NCI-H460 (cell line): Measurements from ENCODE around the gene C16orf54. TPM values are rescaled to one million over a fixed set of nuclear protein-coding genes. Genes with fewer than 3 reads are reported as not detected.
"Not testable (repeated sequence)": the region's sequence is repeated elsewhere in the genome, so short reads cannot be mapped to it uniquely, and the experiment has no call there.

Experiments
- DNase-seq: peaks from one replicate; pipeline ENCODE4 v3.0.0-alpha.2; 2016; ENCODE audit warnings: low read depth; ENCODE audit errors: extremely low read depth
- total RNA-seq: library from RNA; depleted of rRNA; stranded (reverse); fragments of >200 nt; shearing (Covaris generic); gene quantifications from 2 replicates; pipeline ENCODE4 v1.2.3, GENCODE V29; 2014

Gene C16orf54
- total RNA-seq, 1 experiment from 2014 or later, result not detected

DNA sequence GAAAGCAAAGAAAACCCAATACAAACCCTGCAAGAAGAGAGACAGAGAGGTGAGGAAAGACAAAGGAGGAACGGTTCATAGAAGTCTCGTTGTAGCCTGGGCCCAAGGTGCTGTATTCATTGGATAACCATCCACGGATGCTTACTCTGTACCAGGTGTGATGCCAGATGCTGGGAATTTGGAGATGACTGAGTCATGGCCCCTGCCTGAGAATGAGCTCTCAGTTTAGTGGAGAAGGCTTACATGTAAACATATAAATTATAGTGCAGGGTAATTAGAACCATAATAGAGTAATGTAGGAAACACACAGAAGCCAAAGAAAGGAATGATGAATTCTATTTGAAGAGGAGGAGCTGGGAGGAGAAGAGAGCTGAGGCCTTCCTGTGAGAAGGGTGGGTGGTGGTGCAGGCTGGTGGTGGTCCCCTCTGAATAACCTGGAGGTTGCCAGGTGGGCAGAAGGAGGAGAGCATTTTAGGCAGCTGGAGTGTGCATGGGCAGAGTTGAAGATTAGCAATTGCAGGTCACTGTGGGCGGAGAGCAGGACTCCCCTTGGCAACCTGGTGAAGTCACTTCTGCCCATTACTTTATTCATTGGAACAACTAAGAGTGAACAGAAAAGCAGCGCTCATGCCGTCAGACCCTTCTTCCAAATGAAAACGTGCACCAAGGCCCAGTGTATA is 24.6 kb upstream of the C16orf54 start:
- DNase-seq, result no peak

DNA sequence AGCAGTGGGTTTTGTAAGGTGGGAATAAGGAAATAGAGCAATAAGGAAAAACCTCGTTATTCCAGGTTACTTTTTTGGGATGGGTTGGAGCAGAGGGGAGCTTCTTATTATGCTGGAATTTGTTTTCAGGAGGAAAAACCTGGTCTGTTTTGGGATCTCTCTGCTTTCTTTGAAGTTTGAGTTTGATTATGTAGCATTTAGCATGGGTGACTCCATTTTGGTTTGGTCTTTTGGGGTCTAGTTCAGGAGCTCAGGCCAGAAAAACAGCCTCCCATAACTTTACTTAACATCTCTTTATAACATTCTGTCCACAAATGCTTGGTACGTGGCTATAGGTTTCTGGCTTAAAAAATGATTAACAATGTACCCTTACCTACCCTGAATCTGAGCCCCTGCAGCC is 23.7 kb upstream of the C16orf54 start:
- DNase-seq, result no peak

DNA sequence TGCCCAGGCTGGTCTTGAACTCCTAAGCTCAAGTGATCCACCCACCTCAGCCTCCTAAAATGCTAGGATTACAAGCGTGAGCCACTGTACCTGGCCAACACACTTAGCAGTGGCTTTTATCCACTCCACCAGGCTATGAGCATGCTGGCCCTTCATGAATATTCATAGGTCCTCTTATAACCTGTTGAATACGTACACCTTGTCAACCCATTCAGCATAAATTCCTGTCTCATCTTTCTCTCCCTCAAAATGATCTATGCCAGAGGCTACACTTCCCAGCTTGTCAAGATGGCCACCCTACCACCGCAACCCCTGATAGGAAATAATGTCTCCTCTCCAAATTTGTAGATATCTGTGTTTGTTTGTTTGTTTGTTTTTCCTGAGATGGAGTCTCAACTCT is 21.3 kb upstream of the C16orf54 start:
- DNase-seq, result no peak

DNA sequence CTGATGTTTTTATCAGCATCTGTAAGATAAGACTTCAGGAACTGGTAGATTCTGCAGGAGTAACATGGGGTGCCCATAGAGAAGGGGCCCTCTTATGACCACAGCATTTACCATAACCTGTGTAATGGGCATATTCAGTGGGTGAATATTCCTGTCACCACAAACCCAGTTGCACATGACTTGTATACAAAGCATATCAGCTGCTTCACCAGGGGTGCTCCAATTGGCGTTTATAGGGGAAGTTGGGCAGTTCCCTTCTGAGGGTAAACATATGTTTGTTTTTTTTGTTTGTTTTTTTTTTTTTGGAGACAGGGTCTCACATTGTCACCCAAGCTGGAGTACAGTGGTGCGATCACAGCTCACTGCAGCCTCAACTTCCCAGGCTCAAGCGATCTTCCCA is 20.8 kb upstream of the C16orf54 start:
- no peak for DNase-seq

DNA sequence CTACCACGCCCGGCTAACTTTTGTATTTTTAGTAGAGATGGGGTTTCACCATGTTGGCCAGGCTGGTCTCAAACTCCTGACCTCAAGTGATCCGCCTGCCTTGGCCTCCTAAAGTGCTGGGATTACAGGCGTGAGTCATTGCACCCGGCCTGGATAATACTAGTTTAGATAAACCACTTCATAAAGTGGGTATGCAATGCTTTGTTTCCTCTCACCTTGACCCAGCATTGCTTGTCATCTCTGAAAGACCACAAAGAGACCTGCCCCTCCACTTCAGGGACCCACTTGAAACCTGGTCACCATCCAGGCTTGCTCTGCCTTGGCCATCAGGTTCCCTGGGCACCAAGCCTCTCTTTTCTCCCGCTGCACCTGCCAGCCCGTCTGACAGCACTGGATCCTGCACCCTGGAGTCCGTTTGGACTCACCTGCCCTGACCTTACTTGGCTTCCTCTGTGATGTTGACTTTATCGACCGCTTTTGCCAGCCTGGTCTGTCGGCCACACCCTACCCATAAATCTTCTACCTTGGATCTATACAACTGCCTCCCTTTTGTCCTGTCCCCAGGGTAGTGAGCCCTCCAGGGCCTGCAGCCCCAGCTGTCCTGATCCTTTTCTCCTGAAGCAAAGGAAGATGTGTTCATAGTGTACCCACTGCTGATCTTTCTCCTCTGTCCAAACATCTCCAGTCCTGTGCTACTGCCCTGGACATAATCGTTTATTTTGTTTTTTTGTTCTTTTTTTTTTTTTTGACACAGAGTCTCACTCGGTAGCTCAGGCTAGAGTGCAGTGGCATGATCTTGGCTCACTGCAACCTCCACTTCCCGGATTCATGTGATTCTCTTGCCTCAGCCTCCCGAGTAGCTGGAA is 19.6 kb upstream of the C16orf54 start:
- DNase-seq, result no peak

DNA sequence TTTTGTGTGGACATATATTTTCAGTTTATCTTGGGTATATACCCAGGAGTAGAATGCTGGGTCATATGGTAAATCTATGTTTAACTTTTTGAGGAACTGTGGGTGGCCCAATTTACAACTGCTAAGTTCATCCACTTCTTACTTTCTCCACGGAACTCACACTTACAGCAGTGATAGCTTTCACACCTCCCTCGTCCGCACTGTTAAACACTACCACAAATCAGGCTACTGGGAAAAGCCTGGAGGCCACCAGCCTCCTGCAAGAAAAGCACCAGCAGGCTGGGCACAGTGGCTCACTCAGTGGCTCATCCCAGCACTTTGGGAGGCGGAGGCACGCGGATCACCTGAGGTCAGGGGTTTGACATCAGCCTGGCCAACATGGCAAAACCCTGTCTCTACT is 17.5 kb upstream of the C16orf54 start:
- DNase-seq, result no peak

DNA sequence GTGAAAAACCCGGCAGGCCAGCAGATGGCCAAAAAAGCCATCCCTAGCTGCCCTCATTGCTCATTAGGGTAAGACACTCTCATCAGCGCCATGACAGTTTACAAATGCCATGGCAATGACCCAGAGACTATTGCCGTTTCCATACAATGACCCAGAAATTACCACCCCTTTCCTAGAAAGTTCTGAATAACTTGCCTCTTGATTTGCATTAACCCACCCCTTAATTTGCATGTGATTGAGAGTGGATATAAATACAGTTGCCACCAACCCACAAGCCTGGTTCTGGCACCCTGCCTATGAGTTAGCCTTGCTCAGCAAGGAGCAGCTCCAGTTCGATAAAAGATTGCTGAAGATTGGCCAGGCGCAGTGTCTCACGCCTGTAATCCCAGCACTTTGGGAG is 16.1 kb upstream of the C16orf54 start:
- DNase-seq, result no peak

DNA sequence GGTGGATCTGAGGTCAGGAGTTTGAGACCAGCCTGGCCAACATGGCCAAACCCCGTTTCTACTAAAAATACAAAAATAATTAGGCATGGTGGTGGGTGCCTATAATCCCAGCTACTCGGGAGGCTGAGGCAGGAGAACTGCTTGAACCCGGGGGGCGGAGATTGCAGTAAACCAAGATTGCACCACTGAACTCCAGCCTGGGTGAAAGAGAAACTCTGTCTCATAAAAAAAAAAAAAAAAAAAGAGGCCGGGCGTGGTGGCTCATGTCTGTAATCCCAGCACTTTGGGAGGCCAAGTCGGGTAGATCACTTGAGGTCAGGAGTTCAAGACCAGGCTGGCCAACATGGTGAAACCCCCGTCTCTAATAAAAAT is 15.5 kb upstream of the C16orf54 start:
- not testable (repeated sequence) for DNase-seq

DNA sequence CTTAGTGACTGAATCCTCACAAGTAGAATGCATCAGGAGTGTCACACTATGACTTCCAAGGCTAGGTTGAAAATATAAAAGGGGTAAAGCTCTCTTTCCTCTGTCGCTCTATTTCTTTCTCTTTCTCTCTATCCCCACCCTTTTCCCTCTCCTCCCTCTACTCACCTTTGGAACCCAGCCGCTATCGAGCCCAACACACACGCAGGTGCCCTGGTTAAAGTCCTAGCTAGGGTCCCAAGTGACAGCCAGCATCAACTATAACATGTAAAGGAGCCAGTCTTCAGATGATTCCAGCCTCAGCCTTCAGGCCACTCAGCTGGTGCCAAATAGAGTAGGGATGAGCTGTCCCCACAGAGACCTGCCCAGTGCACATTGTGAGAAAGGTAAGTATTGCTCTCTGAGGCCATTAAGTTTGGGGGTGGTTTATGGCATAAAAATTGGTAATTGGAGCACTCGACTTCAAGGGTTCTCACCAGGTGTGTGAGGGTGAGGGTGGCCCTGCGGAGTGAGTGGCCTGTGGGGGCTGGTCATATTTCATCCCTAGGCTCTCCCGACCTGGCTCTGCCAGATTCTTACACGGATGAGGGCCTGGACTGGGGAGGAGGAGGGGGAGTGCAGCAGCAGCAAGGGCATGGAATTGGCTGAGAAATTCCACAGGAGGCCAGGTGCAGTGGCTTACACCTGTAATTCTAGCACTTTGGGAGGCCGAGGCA is 14.9 kb upstream of the C16orf54 start:
- DNase-seq, result no peak

DNA sequence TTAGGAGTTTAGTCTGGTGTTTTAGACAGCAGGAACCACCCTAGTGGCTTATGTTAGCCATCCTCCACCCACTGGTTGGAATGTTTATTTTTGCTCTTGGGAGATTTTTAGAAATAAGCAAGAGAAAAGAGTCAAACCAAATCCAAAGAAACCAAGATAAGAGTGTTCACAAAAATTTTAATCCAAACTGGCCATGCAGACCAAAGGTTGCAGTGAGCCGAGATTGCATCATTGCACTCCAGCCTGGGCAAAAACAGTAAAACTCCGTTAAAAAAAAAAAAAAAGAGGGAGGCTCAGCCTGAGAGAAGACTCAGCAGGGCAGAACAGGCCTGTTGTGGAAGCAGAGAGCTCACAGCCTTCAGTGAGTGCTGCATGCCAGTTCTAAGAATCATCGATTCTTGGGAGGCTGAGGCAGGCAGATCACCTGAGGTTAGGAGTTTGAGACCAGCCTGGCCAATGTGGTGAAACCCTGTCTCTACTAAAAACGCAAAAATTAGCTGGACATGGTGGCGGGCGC is 12.2 kb upstream of the C16orf54 start:
- no peak for DNase-seq

DNA sequence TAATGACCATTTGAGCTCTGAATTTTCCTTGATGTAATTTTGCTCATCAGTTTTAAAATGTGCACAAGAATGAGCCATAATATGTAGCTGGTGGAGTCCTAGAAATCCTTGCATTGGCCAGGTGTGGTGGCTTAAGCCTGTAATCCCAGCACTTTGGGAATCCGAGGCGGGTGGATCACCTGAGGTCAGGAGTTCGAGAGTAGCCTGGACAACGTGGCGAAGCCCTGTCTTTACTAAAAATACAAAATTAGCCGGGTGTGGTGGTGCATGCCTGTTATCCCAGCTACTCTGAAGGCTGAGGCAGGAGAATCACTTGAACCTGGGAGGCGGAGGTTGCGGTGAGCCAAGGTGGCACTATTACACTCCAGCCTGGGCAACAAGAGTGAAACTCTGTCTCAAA is 11.3 kb upstream of the C16orf54 start:
- DNase-seq, result not testable (repeated sequence)

DNA sequence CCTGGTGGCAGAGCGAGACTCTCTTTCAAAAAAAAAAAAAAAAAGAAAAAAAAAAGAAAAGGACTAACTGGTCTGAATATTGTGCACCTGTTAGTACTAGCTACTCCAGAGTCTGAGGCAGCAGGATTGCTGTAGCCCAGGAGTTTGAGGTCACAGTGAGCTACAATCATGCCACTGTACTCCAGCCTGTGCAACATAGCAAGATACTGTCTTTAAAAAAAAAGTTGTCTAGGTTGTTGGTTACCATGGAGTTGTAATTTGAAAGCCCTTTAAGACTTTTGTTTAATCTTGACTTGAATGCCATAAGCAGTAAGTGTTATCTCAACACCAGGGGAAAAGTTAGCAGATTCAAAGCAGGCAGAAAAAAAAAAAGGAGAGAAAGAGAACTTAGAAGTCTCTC is 10.9 kb upstream of the C16orf54 start:
- no peak for DNase-seq

DNA sequence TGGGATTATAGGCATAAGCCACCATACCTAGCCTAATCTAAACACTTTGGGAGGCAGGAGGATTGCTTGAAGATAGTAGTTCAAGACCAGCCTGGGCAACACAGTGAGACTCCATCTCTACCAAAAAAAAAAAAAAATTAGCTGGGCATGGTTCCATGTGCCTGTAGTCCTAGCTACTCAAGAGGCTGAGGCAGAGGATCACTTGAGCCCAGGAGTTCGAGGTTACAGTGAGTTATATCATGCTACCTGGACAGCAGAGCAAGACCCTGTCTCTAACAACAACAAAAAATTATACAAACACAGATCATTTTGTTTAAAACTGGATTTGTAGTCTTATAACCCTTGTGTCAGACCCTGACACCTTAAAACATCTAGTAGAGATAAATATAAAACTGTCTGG is 7.7 kb upstream of the C16orf54 start:
- DNase-seq, result no peak

DNA sequence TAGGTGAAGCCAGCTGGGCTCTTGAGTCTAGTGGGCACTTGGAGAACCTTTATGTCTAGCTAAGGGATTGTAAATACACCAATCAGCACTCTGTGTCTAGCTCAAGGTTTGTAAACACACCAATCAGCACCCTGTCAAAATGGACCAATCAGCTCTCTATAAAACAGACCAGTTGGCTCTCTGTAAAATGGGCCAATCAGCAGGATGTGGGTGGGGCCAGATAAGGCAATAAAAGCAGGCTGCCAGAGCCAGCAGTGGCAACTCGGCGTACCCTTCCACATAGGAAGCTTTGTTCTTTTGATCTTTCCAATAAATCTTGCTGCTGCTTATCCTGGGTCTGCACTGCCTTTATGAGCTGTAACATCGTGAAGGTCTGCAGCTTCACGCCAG is 3.0 kb upstream of the C16orf54 start:
- DNase-seq, result not testable (repeated sequence)

DNA sequence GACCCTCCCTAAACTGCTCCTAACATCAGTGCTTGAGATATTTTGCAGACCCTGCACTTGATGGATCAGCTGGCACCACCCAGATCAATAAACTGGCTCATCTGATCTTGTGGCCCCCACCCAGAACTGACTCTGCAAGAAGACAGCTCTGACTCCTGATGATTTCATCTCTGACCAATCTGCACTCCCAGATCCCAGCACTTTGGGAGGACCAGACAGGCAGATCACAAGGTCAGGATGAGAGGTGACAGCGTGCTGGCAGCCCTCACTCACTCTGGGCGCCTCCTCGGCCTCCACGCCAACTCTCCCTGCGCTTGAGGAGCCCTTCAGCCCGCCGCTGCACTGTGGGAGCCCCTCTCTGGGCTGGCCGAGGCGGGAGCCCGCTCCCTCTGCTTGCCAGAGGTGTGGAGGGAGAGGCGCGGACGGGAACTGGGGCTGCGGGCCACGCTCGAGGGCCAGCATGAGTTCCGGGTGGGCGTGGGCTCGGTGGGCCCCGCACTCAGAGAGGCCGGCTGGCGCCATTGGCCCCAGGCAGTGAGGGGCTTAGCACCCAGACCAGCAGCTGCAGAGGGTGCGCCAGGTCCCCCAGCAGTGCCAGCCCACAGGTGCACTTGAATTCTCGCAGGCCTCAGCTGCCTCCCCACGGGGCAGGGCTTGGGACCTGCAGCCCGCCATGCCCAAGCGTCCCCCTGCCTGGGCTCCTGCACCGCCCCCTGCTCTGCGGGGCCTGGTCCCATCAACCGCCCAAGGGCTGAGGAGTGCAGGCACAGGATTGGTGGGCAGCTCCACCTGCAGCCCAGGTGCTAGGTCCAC is 2.4 kb upstream of the C16orf54 start:
- DNase-seq, result no peak

DNA sequence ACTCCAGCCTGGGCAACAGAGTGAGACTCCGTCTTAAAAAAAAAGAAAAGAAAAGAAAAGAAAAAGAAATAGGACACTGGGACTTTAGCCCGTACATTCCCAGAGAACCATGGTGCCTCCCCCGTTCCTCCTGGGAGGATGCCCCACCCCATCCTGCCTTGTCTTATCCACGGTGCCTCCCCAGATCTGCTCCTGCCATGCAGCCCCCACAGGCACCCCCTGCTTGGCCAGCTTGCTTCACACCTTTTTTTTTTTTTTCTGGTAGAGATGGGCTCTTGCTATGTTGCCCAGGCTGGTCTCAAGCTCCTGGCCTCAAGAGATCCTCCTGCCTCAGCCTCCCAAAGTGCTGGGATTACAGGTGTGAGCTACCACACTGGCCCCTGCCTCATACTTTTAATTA is 728 bp upstream of the C16orf54 start:
- DNase-seq, result not testable (repeated sequence)

DNA sequence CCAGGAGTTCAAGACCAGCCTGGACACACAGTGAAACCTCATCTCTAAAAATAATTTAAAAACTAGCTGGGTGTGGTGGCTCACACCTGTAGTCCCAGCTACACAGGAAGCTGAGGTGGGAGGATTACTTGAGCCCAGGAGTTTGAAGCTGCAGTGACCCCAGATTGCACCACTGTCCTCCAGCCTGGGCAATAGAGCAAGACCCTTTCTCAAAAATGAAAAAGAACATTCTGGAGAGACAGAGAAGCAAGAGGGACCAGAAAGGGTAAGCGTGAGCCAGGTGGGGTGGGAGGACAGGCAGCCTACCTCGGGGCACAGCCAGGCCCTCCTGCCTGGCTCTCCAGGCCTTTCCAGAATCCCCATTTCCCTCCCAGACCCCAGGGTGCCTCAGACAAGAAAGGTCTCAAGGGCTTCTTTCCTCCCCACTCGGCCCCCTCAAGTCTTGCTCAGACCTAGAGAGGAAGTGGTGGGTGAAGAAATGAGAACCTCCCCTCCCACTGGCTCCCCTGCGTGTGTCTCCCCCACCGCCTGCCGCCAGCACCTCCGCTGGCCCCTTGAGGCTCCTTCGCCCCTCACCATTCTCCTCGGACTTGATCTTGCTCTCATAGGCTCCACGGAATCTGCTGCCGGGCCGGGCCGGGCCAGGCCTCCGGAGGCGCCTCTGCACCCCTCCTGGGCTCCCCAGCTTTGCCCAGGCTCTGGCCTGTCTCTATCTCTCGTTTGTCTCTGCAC is 503 bp downstream of the C16orf54 start:
- DNase-seq, result no peak

DNA sequence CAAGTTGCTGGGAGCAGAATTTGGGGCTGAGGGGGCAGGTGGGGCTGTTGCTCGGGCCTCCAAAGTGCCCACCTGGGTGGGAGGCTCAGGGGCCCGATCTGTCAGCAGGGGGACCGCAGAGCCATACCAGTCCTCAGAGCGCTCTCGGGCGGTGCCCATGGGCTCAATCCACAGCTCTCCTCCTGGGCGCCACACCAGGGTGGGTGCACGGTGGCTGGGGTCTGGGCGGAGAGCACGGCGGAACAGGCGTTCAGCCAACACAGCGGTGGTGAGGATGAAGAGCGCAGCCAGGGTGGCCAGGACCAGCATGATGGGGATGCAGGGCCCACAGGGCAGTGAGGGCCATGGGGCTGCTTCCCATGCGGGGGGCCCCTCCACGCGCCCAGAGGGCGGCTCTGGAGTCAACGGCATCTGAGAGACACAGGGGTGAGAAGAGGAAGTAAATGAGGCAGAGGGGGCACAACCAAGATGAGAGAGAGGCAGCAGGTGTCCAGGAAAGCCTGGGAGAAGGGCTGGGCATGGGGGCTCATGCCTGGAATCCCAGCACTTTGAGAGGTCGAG is 1.2 kb downstream of the C16orf54 start:
- no peak for DNase-seq

DNA sequence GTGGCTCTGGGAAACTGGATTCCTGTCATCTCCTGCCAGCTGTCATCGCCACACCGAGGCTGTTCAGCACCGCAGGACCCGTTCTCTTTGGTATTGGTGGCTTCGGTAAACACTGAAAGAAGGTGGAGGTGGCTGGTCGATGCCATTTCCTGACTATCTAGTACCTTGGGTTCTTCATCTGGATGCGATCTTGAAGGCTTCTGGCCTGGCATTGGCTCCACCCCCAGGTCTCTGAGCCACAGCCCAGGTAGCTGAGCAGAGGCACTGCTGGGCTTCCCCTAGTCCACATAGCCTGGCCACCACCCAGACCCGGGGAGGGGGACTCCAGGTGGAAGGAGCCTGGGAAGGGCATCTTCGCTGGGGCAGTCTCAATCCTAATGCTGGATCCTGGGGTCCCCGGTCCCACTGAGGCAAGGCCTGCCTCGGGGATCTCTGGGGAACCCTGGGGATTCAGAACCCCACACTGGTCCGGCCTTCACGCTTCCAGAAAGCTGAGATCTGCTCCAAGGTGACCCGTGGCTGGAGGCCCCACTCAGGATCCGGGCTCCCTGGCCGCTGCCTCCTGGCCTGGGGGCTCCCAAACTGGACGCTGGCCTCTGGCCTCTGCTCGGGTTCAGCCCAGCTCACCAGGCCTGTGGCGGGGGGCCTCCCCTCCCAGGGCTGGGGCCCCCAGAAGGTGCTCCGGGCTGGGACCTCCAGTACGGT is 1.8 kb downstream of the C16orf54 start:
- DNase-seq, result no peak
